ENCODE measurements around the gene GGA2.

The GGA2 gene

DNA sequence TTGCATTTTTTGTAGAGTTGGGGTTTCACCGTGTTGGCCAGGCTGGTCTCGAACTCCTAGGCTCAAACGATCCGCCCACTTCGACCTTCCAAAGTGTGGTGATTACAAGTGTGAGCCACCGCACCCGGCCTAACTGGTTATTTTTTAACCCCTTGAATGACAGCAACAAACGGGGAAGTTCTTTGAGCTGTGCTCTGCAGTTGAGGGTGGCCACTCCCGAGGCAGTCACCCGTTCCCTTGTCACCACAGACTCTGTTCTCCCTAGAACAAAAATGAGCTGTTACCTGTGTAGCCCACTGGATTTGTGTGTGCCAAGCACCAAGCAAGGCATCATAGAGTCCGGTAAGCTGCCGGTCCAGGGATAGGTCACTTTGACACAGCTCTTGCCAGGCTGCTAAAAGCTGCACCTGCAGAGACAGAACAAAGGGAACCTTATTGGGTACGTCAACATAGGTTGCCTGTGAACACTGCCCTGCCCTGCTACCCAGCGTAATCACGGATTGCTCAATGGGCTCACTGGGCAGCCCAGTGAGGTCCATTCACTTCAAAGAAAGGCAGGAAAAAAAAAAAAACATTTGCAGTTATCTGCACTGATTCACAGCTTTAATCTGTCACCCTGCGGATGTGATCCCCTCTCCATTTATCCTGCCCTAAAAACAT, 76.9 kb downstream of the GGA2 start:
- no peaks in the 10 kb centered on the region for H3K27me3 ChIP-seq
- TF ChIP-seq, protein P1, sequence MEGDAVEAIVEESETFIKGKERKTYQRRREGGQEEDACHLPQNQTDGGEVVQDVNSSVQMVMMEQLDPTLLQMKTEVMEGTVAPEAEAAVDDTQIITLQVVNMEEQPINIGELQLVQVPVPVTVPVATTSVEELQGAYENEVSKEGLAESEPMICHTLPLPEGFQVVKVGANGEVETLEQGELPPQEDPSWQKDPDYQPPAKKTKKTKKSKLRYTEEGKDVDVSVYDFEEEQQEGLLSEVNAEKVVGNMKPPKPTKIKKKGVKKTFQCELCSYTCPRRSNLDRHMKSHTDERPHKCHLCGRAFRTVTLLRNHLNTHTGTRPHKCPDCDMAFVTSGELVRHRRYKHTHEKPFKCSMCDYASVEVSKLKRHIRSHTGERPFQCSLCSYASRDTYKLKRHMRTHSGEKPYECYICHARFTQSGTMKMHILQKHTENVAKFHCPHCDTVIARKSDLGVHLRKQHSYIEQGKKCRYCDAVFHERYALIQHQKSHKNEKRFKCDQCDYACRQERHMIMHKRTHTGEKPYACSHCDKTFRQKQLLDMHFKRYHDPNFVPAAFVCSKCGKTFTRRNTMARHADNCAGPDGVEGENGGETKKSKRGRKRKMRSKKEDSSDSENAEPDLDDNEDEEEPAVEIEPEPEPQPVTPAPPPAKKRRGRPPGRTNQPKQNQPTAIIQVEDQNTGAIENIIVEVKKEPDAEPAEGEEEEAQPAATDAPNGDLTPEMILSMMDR (IDR thresholded peaks at IDR 0.05), result no peak

DNA sequence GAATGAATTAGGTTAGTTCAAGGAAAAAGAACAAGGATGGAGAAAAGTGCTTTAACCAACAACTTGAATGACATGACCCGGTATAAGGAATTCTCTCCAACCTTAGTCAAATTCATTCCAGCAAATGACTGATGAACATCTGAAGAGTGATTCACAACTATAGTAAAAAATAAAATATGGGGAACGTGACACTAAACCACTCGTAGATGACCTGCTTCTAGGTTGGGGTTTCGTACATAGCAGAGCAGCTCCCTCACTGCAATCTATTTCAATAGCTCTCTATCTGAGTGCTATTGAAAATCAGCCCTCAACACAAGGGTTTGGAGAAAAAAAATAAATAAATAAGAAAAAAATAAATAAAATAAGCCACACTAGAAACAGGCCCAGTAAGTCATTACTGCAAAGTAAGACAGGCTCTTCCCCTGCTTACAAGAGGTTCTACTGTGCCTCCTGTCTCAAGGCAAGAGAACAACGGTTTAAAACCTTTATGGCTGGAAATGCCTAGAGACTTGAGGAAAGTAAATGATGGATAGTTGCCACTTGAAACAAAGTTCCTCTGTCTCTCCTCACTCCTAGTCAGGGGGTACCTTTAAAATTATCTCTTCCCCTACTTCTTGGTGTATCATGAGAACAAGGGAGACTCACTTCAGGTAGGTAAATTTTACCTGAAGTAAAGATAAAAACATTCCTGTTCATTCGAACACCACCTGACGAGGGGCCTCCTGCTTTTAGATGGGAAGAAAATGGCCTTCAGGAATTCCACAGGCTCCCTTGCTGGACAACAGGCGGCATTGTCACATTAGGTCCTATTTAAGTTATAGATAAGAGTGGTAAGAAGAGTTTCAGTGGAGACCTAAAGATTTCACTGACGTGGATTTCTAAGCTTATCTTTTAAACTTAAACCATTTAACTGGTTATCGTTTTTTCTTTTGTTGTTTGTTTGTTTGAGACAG, 77.8 kb downstream of the GGA2 start:
- TF ChIP-seq, protein P1 (IDR thresholded peaks at IDR 0.05), result no peak
- no peaks in the 10 kb centered on the region for H3K9me3 ChIP-seq
- H3K36me3 ChIP-seq, result peaks cover 20% of the 10 kb centered on the region
- no peaks in the 10 kb centered on the region for H3K27me3 ChIP-seq
- H3K4me1 ChIP-seq (ENCODE audit: control insufficient read depth in 1 of 2, insufficient read depth in 1 of 2, low read depth in 1 of 2, low read length in 1 of 2), result peaks cover 10% of the 10 kb centered on the region in 2 experiments
- H3K27ac ChIP-seq, result no peak overlapping the region
- no peak overlapping the region for H3K4me3 ChIP-seq (ENCODE audit: low read depth in 1 of 2, low read length in 1 of 2)

More for the DNA sequence above, 76.9 kb downstream of the GGA2 start:
- H3K9me3 ChIP-seq, result no peaks in the 10 kb centered on the region
- H3K36me3 ChIP-seq, result peaks cover 24% of the 10 kb centered on the region
- H3K27ac ChIP-seq, result no peak overlapping the region
- no peak overlapping the region for H3K4me3 ChIP-seq (ENCODE audit: low read depth in 1 of 2, low read length in 1 of 2)
- peaks cover 10% of the 10 kb centered on the region in 2 experiments for H3K4me1 ChIP-seq (ENCODE audit: control insufficient read depth in 1 of 2, insufficient read depth in 1 of 2, low read depth in 1 of 2, low read length in 1 of 2)

DNA sequence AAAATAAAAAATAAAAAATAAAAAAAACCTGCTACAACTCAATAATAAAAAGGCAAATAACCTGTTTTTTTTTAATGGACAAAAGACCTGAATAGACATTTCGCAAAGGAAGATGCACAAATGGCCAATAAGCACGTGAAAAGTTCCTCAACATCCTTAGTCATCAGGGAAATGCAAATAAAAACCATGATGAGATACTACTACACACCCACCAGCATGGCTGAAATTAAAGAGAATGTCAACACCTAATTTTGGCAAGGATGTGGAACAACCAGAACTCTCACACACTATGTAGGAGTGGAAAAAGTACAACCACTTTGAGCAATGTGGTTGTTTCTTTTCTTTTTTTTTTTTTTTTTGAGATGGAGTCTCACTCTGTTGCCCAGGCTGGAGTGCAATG, 81.9 kb downstream of the GGA2 start:
- TF ChIP-seq, protein P1 (IDR thresholded peaks at IDR 0.05), result no peak
- Histone ChIP-seq H3K27me3 (no peaks in the 10 kb centered on the region), H3K27ac (no peak overlapping the region), H3K36me3 (peaks cover 30% of the 10 kb centered on the region), H3K9me3 (no peaks in the 10 kb centered on the region), H3K4me3 (ENCODE audit: low read depth in 1 of 2, low read length in 1 of 2) (no peak overlapping the region), H3K4me1 (ENCODE audit: control insufficient read depth in 1 of 2, insufficient read depth in 1 of 2, low read depth in 1 of 2, low read length in 1 of 2) (no peaks in the 10 kb centered on the region)

DNA sequence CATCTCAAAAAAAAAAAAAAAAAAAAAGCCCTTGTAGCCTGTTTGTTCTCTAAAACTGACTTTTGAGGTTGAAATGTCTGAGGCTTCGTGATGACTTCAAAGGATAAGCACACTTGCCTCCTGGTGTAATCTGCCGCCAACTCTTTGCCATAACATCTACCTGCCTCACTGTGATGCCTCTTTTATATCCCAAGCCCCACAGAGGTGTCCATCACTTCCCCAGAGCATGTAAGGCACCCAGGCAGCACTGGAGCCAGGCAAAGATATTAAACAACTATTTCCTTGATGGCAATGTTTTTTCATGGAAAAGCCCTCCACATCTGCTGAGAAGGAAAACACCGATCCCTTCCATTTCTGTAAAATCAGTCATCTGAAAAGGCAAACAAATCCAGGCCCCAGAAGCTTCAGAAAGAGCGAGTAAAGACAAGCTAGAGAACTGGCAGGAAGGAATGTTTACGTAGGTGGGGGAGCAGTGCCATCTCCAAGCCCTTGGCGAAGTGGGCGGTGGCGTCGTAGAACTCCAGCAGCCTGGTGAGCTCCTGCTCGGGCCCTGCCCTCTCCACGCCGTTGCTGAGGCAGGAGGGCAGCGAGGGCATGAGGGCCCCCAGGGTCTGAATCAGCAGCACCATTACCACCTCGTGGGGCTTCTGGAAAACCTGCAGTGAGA, 85.9 kb downstream of the GGA2 start:
- no peak overlapping the region for H3K4me3 ChIP-seq (ENCODE audit: low read depth in 1 of 2, low read length in 1 of 2)

DNA sequence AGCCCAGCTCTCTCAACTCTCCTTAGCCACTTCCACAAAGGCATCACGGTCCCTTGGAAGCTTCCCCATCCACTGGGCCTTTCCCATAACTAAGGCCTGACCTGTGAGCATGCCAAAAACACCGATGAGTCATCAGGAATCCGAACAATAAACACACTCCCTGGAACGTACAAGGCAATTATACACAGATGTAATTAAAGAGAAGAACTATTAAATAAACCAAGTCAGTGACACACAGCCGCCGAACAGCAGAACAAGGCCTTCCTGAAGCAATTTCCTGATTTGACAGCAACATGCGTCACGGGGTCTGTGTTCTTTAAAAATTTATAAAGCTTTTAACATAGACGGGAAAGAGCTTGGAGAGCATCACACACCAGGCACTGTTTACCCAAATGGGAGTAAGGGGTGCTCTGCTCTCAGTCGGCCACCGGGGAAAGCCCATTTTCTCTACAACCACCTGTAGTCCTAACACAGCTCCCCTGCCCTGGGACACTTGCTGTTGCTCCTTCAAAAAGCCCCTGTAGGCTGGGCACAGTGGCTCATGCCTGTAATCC, 86.7 kb downstream of the GGA2 start:
- TF ChIP-seq, protein P1 (IDR thresholded peaks at IDR 0.05), result no peak
- Histone ChIP-seq H3K4me1 (ENCODE audit: control insufficient read depth in 1 of 2, insufficient read depth in 1 of 2, low read depth in 1 of 2, low read length in 1 of 2) (no peaks in the 10 kb centered on the region), H3K4me3 (ENCODE audit: low read depth in 1 of 2, low read length in 1 of 2) (no peak overlapping the region), H3K36me3 (peaks cover 13% of the 10 kb centered on the region), H3K9me3 (no peaks in the 10 kb centered on the region), H3K27me3 (no peaks in the 10 kb centered on the region), H3K27ac (no peak overlapping the region)

More for the DNA sequence above, 85.9 kb downstream of the GGA2 start:
- H3K36me3 ChIP-seq, result peaks cover 12% of the 10 kb centered on the region
- H3K9me3 ChIP-seq, result no peaks in the 10 kb centered on the region
- H3K4me1 ChIP-seq (ENCODE audit: control insufficient read depth in 1 of 2, insufficient read depth in 1 of 2, low read depth in 1 of 2, low read length in 1 of 2), result no peaks in the 10 kb centered on the region
- H3K27ac ChIP-seq, result no peak overlapping the region
- H3K27me3 ChIP-seq, result no peaks in the 10 kb centered on the region
- TF ChIP-seq, protein P1 (IDR thresholded peaks at IDR 0.05), result no peak
